Ascending aorta (tissue), 2 donors: Measurements from ENCODE around the gene HHAT. TPM values are rescaled to one million over a fixed set of nuclear protein-coding genes. Genes with fewer than 3 reads are reported as not detected.
"Not testable (repeated sequence)": the region's sequence is repeated elsewhere in the genome, so short reads cannot be mapped to it uniquely, and the experiment has no call there.

ENCODE experiments used
- DNase-seq, 2 donors: peaks; one replicate each; pipeline ENCODE4 v3.0.0-alpha.2; 2019; ENCODE audit warnings: low spot score in 2 of 2
- H3K27ac ChIP-seq, 2 donors: fragments of 200-600 bp; sonication (generic); one replicate each; pipeline ENCODE4 v1.5.1; 2016 to 2017; ENCODE audit warnings: mild to moderate bottlenecking in 1 of 2
- H3K27me3 ChIP-seq: fragments of 200-600 bp; sonication (generic); one replicate; pipeline ENCODE4 v1.5.1; 2017
- H3K36me3 ChIP-seq, 2 donors: fragments of 200-600 bp; sonication (generic); one replicate each; pipeline ENCODE4 v1.5.1; 2016
- H3K4me1 ChIP-seq, 2 donors: fragments of 200-600 bp; sonication (generic); one replicate each; pipeline ENCODE4 v1.5.1; 2016 to 2017; ENCODE audit warnings: mild to moderate bottlenecking in 1 of 2
- H3K4me3 ChIP-seq, 2 donors: fragments of 200-600 bp; sonication (generic); one replicate each; pipeline ENCODE4 v1.5.1; 2016 to 2017; ENCODE audit warnings: mild to moderate bottlenecking in 1 of 2
- H3K9me3 ChIP-seq, 2 donors: fragments of 200-600 bp; sonication (generic); one replicate each; pipeline ENCODE4 v1.5.1; 2016
- intact Hi-C: fragments of 100-400 bp; cut with DNase I; formaldehyde crosslinking; loops from one replicate; pipeline ENCODE4 v1.15.1; 2023
- total RNA-seq: library from RNA; depleted of rRNA; stranded (reverse); fragments of >200 nt; gene quantifications from one replicate; pipeline ENCODE4 v1.1.0, GENCODE V29; 2016
- TF ChIP-seq, protein P1 (sequence below), 3 experiments: fragments of 200-600 bp in 2 of 3; fragments of 450-650 bp in 1 of 3; sonication (generic) in 2 of 3; IDR thresholded peaks; one replicate each; pipeline ENCODE4 v1.5.1; 2016 to 2019; ENCODE audit warnings: antibody characterized with exemption in 3 of 3, mild to moderate bottlenecking in 1 of 3, moderate library complexity in 1 of 3

HHAT gene
- total RNA-seq, 1 donor from 2014 or later = 1.2 TPM

DNA sequence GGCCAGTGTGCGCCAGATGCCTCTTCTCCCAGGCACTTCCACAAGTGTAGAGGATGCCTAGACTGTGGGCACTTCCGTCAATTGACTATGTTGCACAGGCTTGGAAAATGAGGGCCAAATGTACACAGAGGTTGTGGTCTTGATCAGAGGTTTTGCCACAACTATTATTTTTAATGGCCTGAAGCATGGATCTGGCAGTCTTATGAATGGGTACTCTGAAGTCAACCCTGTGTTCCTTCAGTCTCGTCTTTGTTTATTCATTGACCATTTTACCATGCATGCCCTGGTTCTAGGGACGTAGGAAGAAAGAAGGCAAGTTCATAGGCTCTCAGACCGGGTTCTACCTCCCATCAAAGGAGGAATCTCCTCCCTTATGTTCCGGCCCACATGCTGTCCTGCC is 329.1 kb downstream of the HHAT start:
- H3K9me3 ChIP-seq = no peaks in the 10 kb centered on the region
- no peak overlapping the region for H3K4me3 ChIP-seq
- DNase-seq = no peak
- TF ChIP-seq, protein P1, sequence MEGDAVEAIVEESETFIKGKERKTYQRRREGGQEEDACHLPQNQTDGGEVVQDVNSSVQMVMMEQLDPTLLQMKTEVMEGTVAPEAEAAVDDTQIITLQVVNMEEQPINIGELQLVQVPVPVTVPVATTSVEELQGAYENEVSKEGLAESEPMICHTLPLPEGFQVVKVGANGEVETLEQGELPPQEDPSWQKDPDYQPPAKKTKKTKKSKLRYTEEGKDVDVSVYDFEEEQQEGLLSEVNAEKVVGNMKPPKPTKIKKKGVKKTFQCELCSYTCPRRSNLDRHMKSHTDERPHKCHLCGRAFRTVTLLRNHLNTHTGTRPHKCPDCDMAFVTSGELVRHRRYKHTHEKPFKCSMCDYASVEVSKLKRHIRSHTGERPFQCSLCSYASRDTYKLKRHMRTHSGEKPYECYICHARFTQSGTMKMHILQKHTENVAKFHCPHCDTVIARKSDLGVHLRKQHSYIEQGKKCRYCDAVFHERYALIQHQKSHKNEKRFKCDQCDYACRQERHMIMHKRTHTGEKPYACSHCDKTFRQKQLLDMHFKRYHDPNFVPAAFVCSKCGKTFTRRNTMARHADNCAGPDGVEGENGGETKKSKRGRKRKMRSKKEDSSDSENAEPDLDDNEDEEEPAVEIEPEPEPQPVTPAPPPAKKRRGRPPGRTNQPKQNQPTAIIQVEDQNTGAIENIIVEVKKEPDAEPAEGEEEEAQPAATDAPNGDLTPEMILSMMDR (IDR thresholded peaks at IDR 0.05) = no peak
- H3K27me3 ChIP-seq = no peaks in the 10 kb centered on the region
- intact Hi-C loops = no loop called here
- no peaks in the 10 kb centered on the region for H3K36me3 ChIP-seq
- no peaks in the 10 kb centered on the region for H3K4me1 ChIP-seq
- H3K27ac ChIP-seq = no peak overlapping the region

DNA sequence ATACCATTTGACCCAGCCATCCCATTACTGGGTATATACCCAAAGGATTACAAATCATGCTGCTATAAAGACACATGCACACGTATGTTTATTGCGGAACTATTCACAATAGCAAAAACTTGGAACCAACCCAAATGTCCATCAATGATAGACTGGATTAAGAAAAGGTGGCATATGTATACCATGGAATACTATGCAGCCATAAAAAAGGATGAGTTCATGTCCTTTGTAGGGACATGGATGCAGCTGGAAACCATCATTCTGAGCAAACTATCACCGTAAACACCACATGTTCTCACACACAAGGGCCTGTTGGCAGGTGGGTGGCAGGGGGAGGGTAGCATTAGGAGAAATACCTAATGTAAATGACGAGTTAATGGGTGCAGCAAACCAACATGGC is 332.8 kb downstream of the HHAT start:
- H3K9me3 ChIP-seq, H3K4me1 ChIP-seq, DNase-seq, H3K36me3 ChIP-seq, H3K27me3 ChIP-seq, intact Hi-C loops, H3K27ac ChIP-seq, H3K4me3 ChIP-seq: not testable (repeated sequence)

DNA sequence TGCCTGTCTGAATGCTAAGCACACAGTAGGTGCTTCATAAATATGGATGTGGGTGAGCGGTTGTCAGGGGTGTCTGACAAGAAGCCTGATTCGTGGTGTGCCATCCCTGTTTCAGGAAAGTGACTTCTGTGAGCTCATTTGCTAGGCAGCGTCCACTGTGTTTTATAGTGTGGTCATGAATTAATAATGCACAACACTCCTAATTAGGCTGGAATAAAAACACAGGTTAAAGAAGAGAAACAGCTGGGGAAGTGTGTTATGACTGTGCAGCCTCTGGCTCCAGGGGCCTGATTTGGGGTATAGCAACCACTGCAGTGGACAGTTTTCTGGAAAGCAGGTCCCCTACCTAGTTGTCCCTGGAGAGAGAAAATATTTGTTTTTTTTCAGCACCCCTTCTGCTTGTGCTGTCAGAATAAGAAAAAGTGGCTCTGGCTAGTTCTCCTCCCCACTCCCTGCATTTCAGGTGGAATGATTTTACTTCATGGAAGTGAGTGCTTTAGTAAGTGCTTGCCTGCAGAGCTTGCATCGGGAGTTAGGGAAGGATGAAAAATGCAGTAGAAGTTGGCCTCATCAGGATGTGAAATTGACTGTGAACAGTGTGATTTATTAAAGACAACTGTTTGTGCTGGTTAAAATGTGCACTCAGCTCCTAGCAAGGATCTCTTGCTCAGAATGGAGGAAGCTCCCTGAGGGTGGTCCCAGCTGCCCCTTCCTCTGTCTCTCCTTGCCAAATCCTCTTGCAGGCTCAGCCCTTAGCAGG is 333.8 kb downstream of the HHAT start:
- H3K4me1 ChIP-seq = no peaks in the 10 kb centered on the region
- H3K4me3 ChIP-seq = no peak overlapping the region
- H3K27me3 ChIP-seq = no peaks in the 10 kb centered on the region
- H3K27ac ChIP-seq = no peak overlapping the region
- TF ChIP-seq, protein P1 (IDR thresholded peaks at IDR 0.05) = no peak
- no peak for DNase-seq
- H3K36me3 ChIP-seq = no peaks in the 10 kb centered on the region
- intact Hi-C loops = no loop called here
- H3K9me3 ChIP-seq = no peaks in the 10 kb centered on the region

DNA sequence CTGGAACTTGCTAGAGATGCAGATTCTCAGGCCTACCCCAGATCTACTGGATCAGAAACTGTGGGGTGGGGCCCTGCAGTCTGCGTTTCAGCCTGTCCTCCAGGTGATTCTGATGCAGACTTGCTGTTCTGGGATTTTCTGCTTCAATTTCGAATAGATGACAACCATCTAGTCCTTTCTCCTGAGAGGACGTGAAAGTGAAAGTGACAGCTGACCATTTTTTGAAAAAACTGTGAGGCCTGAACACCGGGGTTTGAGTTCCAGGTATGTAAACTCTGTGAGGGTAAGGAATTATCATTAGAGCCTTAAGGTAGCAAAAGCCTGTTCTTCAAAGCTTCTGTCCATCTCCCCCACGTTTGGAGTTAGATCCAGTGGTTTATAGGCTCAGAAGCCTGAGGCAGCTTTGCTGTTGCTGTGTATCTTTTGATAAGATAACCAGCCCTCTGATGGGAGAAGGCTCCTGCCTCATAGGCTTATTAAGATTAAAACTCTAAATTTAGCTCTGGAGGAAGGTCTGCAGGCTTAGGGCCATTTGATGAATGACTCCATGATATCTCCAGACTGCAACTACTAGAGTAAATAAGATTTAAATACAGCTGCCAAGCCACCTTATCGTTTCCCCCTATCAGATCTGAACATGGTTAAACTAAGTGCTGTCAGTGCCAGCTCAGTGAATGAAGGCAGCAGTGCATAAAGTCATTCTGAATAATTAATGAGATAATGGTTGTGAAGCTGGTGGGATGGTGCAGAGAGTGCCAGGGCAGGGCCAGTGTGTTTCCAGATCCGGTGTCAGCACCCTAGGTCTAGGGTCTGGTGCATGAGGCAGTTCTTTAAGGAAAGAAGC is 335.2 kb downstream of the HHAT start:
- Histone ChIP-seq H3K9me3 (no peaks in the 10 kb centered on the region), H3K4me3 (no peak overlapping the region), H3K27me3 (no peaks in the 10 kb centered on the region), H3K27ac (no peak overlapping the region), H3K4me1 (no peaks in the 10 kb centered on the region), H3K36me3 (no peaks in the 10 kb centered on the region)
- intact Hi-C loops = no loop called here
- TF ChIP-seq, protein P1 (IDR thresholded peaks at IDR 0.05) = no peak
- DNase-seq = no peak

DNA sequence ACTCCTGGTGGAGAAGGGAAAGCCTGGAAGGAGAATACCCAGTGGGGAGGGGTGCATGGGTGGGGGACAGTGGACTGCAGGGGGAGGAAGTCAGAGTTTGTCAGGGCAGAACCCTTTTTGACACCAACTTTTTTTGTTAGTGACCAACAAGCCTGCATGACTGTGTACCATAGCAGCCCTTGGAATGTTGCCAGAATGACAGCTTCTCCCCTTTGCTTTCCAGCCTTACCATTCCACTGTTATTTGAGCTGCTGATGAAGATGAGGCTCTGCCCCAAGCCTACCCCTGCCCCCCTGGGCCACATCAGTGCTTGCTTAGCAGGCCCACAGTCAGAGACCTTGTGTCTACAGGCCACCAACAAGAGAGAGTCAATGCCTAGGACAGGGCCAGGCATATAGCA is 341.2 kb downstream of the HHAT start:
- no peaks in the 10 kb centered on the region for H3K27me3 ChIP-seq
- DNase-seq = no peak
- intact Hi-C loops = no loop called here
- no peaks in the 10 kb centered on the region for H3K4me1 ChIP-seq
- no peak overlapping the region for H3K4me3 ChIP-seq
- H3K36me3 ChIP-seq = no peaks in the 10 kb centered on the region
- TF ChIP-seq, protein P1 (IDR thresholded peaks at IDR 0.05) = no peak
- H3K27ac ChIP-seq = no peak overlapping the region
- no peaks in the 10 kb centered on the region for H3K9me3 ChIP-seq

DNA sequence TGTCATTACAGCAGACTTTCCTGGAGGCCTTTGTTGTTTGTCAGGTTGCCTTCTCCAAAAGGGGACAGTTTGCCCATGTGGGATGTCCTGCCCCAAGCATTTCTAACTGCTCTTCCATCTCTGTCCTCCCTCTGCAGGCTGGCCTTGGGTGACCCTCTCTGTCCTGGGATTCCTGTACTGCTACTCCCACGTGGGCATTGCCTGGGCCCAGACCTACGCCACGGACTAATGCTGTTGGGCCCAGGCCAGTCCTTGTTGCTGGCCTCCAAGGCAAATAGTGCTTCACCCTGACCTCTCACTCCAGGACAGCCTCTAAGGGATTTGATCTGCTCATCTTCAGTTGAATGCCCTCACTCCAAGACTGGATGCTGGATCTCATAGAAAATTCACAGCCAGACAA is 345.4 kb downstream of the HHAT start:
- Histone ChIP-seq H3K27me3 (no peaks in the 10 kb centered on the region), H3K36me3 (no peaks in the 10 kb centered on the region), H3K4me1 (no peaks in the 10 kb centered on the region), H3K27ac (no peak overlapping the region), H3K9me3 (no peaks in the 10 kb centered on the region), H3K4me3 (no peak overlapping the region)
- intact Hi-C loops = no loop called here
- TF ChIP-seq, protein P1 (IDR thresholded peaks at IDR 0.05) = no peak
- DNase-seq = no peak
